ENCODE measurements around the gene KCNA2.

KCNA2 gene

GRCh38 chr1:110605901-110606656 lies at the start of gene KCNA2:
TSS of gene KCNA2 (minus strand) at chr1:110606358. CDS start at chr1:110604782, 1,576 bp downstream.
- DNase-seq (ENCODE audit: low spot score): no peak

DNA sequence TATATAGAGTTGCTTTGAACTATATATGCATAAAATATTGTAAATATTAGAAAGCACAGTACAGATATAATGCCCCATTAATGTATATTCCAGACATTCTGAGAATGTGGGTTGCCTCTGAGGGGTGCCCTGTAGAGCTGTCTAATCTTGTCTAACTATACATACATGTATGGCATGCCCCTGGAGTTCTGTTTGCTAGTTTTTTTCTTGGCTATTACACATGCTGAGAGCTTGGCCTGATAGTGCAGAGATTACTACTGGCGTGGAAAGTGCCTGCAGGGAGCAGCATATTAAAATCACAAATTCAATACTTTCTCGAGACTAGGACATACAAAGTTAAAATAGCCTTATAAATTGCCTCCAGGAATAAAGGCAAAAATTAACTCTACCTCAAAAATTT lies 44.5 kb upstream of the KCNA2 start:
- no peak for DNase-seq (ENCODE audit: low spot score)

DNA sequence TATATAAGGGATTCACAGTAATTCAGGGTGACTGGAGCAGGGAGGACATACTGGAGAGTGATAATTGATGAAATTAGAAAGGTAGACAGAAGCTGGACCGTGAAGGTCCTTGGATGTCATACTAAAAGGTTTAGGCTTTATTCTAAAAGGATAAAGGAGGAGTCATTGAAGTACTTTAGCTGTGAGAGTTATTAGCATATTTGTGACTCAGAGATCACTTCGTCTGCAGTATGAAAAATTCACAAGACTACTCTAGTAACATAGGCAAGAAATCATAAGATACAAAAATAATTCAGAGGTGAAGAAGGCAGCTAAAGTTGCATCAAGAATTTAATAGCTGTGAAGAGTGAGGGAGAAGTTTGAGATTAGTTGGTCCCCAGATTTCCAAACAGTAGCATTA lies 42.3 kb upstream of the KCNA2 start:
- DNase-seq (ENCODE audit: low spot score): no peak

DNA sequence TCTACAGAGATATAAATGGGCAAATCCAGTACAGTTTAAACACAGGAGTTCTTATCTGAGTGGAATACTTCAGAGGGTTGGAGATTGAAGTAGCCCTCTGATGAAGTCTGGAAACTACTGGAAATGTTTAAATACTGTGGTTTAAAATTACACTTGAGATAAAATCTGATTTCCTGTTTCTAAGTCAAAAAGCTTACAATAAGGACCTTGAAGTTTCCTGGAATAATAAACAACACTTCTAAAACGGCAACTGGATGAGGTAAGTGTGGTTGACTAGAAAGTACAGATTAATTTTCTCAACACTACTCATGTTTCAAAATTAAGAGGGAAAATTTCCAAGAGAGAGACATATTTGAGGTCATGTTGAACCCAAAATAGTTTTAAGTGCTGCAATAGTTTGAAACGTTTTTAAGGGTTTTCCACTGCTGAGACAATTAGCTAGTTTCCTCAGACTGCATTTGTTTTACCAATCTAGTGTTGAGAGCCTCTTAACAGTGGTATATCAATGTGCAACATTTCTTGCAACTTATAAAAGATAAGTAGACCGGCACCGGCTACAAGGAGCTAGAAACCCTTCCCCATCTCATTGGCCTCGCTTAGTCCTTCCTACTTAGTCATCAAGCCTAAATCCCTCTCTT lies 41.2 kb upstream of the KCNA2 start:
- no peak for DNase-seq (ENCODE audit: low spot score)

GRCh38 chr1:110645821-110646735 lies 39.9 kb upstream of the KCNA2 start:
- DNase-seq (ENCODE audit: low spot score): peak; percentile 80

- DNase-seq (ENCODE audit: low spot score): no peak
These were observed 39.1 kb upstream of the KCNA2 start for GRCh38 chr1:110645211-110645610.

DNA sequence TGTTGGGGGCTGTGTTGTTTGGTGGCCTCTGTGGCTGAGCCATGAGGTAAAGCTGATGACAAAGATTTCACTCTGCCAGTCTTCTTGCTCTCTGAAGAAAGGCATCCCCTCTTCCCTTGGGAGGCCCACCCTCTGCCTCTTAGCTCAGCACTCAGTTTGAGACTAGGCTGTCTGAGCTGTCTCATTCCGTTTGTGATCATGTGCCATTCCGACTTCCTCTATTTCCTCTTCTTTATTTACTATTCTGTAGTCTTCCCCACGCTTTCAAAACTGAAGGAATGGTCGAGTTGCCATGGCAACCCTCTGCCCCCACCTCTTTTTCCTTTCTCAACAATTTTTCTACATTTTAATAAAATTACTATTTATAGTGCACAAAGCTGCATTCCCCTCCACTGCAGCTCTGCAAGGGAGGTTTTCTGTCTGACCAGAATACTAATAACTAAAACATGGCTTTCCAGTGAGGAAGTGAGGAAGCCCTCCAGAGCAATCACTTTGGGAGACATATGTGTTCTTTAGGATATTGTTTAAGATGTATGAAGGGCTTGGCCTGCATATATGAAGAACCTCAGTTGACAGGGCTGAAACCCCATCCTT lies 37.8 kb upstream of the KCNA2 start:
- no peak for DNase-seq (ENCODE audit: low spot score)

GRCh38 chr1:110639724-110640386 lies 33.7 kb upstream of the KCNA2 start:
- DNase-seq (ENCODE audit: low spot score): peak; percentile 74

DNA sequence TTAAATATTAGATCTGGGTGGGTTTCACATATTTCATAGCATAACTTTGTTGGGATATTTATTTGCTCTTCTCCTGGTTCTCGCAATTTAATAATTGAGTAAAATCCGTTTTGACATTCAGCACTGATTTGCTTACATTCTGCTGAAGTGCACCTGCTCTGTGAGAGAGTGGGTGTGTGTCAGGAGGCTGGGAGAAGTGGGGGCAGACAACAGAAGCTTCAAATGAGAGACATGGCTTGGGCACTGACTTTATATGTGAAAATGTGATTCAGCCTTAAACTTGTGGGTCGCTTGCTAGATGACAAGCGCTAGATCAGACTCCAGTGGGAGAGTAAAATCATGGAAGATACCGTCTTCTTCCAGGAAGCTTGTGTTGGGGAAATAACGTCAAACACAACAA lies 32.4 kb upstream of the KCNA2 start:
- no peak for DNase-seq (ENCODE audit: low spot score)

DNA sequence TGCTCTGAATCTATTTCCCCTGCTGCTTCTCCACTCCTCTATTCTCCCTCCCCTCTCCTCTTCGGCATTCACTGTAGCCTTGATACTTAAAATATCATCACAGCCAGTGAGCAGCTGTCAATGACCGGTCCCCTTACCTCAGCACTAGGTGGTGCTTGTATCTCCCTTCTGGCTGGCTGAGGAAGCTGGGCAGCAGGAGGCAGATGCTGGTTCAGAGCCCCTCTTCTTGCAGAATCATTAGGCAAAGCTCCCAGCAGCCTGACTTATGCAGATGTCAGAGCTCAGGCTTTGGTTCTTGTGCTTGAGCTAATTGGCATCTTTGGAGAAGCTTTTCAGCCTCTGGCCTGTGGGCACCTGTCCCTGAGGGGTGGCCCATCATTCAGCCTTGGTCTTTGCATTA lies 31.9 kb upstream of the KCNA2 start:
- no peak for DNase-seq (ENCODE audit: low spot score)

GRCh38 chr1:110637475-110637874 lies 31.3 kb upstream of the KCNA2 start:
- no peak for DNase-seq (ENCODE audit: low spot score)

GRCh38 chr1:110636149-110636935 lies 30.2 kb upstream of the KCNA2 start:
- DNase-seq (ENCODE audit: low spot score): no peak

GRCh38 chr1:110635434-110635833 lies 29.3 kb upstream of the KCNA2 start:
- DNase-seq (ENCODE audit: low spot score): no peak

GRCh38 chr1:110634455-110635311 lies 28.5 kb upstream of the KCNA2 start:
- peak; percentile 91 for DNase-seq (ENCODE audit: low spot score)

- DNase-seq (ENCODE audit: low spot score): no peak
These were observed 27.9 kb upstream of the KCNA2 start for GRCh38 chr1:110634086-110634454.

GRCh38 chr1:110633646-110634030 lies 27.5 kb upstream of the KCNA2 start:
- DNase-seq (ENCODE audit: low spot score): no peak

- DNase-seq (ENCODE audit: low spot score): no peak
These were observed 25.9 kb upstream of the KCNA2 start for GRCh38 chr1:110631836-110632620.

- DNase-seq (ENCODE audit: low spot score): peak; percentile 76
These were observed 24.9 kb upstream of the KCNA2 start for GRCh38 chr1:110630839-110631663.
